Ovary (tissue), 3 donors: ENCODE data around the gene EHMT1.

ENCODE experiments used
- CTCF ChIP-seq, 3 donors: fragments of 450-650 bp in 2 of 3; fragments of 200-600 bp in 1 of 3; IDR thresholded peaks; one replicate each; pipeline versions ENCODE4 v1.5.1 to v1.8.0; 2016 to 2022; ENCODE audit warnings: antibody characterized with exemption in 3 of 3, mild to moderate bottlenecking in 1 of 3
- EP300 ChIP-seq: sonication (generic); formaldehyde crosslinking; IDR thresholded peaks from one replicate; pipeline ENCODE4 v1.6.1; 2017; ENCODE audit warnings: antibody characterized with exemption
- POLR2A ChIP-seq: fragments of 450-650 bp; IDR thresholded peaks from one replicate; pipeline ENCODE4 v1.6.1; 2017; ENCODE audit warnings: antibody characterized with exemption, mild to moderate bottlenecking, moderate library complexity
- donor health status: DM: no; HTN: no; CAD: no.

GRCh38 chr9:137588311-137588710 lies 30.5 kb upstream of the EHMT1 start:
- TF ChIP-seq POLR2A (no peak), CTCF (IDR thresholded peaks at IDR 0.05) (no peak), EP300 (no peak)
